H1 (cell line): ENCODE results near the gene RNF152. TPM values are rescaled to one million over a fixed set of nuclear protein-coding genes. Genes with fewer than 3 reads are reported as not detected.

Experiments
- ATF3 ChIP-seq: IDR thresholded peaks from 2 replicates; pipeline ENCODE4 v1.6.1; 2011; ENCODE audit warnings: low read depth, mild to moderate bottlenecking, low read length; ENCODE audit not compliant: insufficient read depth
- POLR2AphosphoS5 ChIP-seq: IDR thresholded peaks from 2 replicates; pipeline ENCODE4 v1.6.1; 2011; ENCODE audit warnings: low read depth, low read length
- RFX5 ChIP-seq: IDR thresholded peaks from 2 replicates; pipeline ENCODE4 v1.6.1; 2011; ENCODE audit warnings: low read depth, low read length, improper control_type of control experiment, borderline replicate concordance
- polyA plus RNA-seq, 7 experiments: library from polyadenylated mRNA; depleted of rRNA in 3 of 7; stranded (reverse) in 5 of 7; unstranded in 2 of 7; fragments of >200 nt in 5 of 7; fragments of 200-250 nt in 2 of 7; gene quantifications; 1 replicate in 5 of 7; 2 replicates in 1 of 7; 4 replicates in 1 of 7; pipeline versions ENCODE4 v1.2.1 to v1.2.3, GENCODE V29; 2011 to 2013; ENCODE audit warnings: missing spikeins in 2 of 7, mixed read lengths in 2 of 7
- total RNA-seq: library from RNA; stranded (reverse); fragmentation: NEBNext Ultra II Directional; extraction: Animal tissue kit (Norgen Biotek cat#: 25700); gene quantifications from 2 replicates; pipeline ENCODE4 v1.2.1, GENCODE V29; 2021

Gene RNF152
- total and polyA plus RNA-seq, 2 of the 8 experiments (the other 6 are each of a cell fraction or from before 2014, with no cell fraction given), result 1.1 to 2.7 TPM

GRCh38 chr18:61841706-61842105 lies 51.1 kb downstream of the RNF152 start (continued):
- no peak for TF ChIP-seq RFX5
- TF ChIP-seq POLR2AphosphoS5, result no peak
- TF ChIP-seq ATF3, result no peak
